ENCODE data around the gene AGRN. TPM values are rescaled to one million over a fixed set of nuclear protein-coding genes. Genes with fewer than 3 reads are reported as not detected.
"Not testable (repeated sequence)": the region's sequence is repeated elsewhere in the genome, so short reads cannot be mapped to it uniquely, and the experiment has no call there.

Gene AGRN
- total and polyA plus RNA-seq, 5 donors from 2014 or later, result 0.06 to 4.2 (median 0.29) TPM; not detected in 1

DNA sequence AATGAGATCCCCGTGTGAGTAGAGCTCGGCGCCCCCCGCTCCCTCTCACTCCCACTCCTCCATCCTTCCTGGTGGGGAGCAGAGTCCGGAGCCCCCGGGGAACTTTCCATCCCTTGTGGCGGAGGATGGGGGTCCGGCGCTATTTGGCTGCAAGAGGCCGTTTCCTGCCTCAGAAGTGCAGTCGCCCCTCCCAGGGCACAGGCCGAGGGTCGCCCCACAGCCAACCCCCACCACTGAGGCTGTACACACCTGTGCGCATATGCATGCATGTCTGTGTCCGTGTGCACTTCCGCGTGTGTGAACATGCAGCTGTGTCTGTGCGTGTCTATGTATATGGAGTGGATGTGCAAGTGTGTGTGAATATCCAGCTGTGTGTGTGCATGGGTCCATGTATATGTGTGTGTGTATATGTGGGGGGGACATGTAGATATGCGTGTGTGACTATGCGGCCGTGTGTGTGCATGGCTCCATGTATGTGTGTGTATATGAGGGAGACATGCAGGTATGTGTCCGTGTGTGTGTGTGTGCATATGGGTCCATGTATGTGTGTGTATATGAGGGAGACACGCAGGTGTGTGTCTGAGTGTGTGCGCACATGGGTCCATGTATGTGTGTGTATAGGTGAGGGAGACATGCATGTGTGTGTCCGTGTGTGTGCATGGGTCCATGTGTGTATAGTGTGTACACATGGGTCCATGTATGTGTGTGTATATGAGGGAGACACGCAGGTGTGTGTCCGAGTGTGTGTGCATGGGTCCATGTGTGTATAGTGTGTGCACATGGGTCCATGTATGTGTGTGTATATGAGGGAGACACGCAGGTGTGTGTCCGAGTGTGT, 32.3 kb downstream of the AGRN start:
- peaks cover 0 to 2% (median 0%) of the 10 kb centered on the region in 4 donors for H3K4me1 Mint-ChIP-seq
- no peak overlapping the region for H3K27ac Mint-ChIP-seq
- Histone ChIP-seq H3K27me3 (ENCODE audit: control insufficient read depth, insufficient read depth, low read length) (no peaks in the 10 kb centered on the region), H3K36me3 (ENCODE audit: control insufficient read depth, insufficient read depth, low read length) (no peaks in the 10 kb centered on the region), H3K4me1 (ENCODE audit: control insufficient read depth, insufficient read depth, low read length, poor library complexity, severe bottlenecking) (no peaks in the 10 kb centered on the region), H3K27ac (ENCODE audit: insufficient read depth, low read length, poor library complexity, severe bottlenecking) (no peak overlapping the region), H3K4me3 (ENCODE audit: low read depth, low read length) (no peak overlapping the region), H3K9me3 (ENCODE audit: control insufficient read depth in 2 of 2, low read length in 2 of 2) (no peaks in the 10 kb centered on the region)
- H3K36me3 Mint-ChIP-seq, result no peaks in the 10 kb centered on the region
- DNase-seq (no peak), ATAC-seq (ENCODE audit: low read depth in 2 of 2) (no peak)
- peak overlapping the region in 1 of 4 donors; percentile 0 for H3K4me3 Mint-ChIP-seq
- no peaks in the 10 kb centered on the region for H3K27me3 Mint-ChIP-seq
- H3K9me3 Mint-ChIP-seq, result no peaks in the 10 kb centered on the region

DNA sequence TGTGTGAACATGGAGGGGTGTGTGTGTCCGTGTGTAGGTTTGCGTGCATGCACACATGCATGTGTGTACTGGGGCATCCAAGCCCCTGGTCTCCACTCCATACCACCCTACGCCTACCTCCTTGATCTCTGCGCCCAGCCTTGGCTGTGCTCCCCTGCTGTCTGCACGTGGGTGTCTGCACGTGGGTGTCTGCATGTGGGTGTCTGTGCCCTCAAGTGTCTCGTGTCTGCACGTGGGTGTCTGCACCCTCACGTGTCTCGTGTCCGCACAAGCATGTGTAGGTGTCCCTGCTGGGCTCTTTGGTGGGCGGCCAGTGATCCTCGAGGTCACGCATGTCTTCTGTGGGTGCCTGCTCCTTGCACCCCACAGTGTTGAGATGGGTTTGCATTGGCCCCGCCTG, 33.1 kb downstream of the AGRN start:
- H3K27ac Mint-ChIP-seq, result no peak overlapping the region
- Histone ChIP-seq H3K4me3 (ENCODE audit: low read depth, low read length) (no peak overlapping the region), H3K9me3 (ENCODE audit: control insufficient read depth in 2 of 2, low read length in 2 of 2) (no peaks in the 10 kb centered on the region), H3K4me1 (ENCODE audit: control insufficient read depth, insufficient read depth, low read length, poor library complexity, severe bottlenecking) (no peaks in the 10 kb centered on the region), H3K36me3 (ENCODE audit: control insufficient read depth, insufficient read depth, low read length) (no peaks in the 10 kb centered on the region), H3K27ac (ENCODE audit: insufficient read depth, low read length, poor library complexity, severe bottlenecking) (no peak overlapping the region), H3K27me3 (ENCODE audit: control insufficient read depth, insufficient read depth, low read length) (no peaks in the 10 kb centered on the region)
- peaks cover 0 to 2% (median 0%) of the 10 kb centered on the region in 4 donors for H3K4me1 Mint-ChIP-seq
- peaks cover 2% of the 10 kb centered on the region for H3K27me3 Mint-ChIP-seq
- H3K36me3 Mint-ChIP-seq, result no peaks in the 10 kb centered on the region
- H3K9me3 Mint-ChIP-seq, result no peaks in the 10 kb centered on the region
- no peak overlapping the region for H3K4me3 Mint-ChIP-seq
- DNase-seq, result no peak
- ATAC-seq (ENCODE audit: low read depth in 2 of 2), result no peak

DNA sequence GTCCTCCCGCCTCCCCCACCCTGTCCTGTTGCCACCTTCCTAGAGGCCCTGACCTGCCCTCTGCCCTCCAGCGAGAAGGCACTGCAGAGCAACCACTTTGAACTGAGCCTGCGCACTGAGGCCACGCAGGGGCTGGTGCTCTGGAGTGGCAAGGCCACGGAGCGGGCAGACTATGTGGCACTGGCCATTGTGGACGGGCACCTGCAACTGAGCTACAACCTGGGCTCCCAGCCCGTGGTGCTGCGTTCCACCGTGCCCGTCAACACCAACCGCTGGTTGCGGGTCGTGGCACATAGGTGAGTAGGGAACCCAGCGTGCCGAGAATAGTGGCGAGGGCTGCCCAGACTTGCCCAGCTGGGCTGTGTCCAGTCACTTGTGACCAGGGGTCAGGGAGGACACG, 33.8 kb downstream of the AGRN start:
- H3K36me3 ChIP-seq (ENCODE audit: control insufficient read depth, insufficient read depth, low read length), result no peaks in the 10 kb centered on the region
- peaks cover 0 to 5% (median 1%) of the 10 kb centered on the region in 4 donors for H3K4me1 Mint-ChIP-seq
- no peaks in the 10 kb centered on the region for H3K36me3 Mint-ChIP-seq
- H3K4me1 ChIP-seq (ENCODE audit: control insufficient read depth, insufficient read depth, low read length, poor library complexity, severe bottlenecking), result peaks cover 2% of the 10 kb centered on the region
- ATAC-seq (ENCODE audit: low read depth in 2 of 2), result no peak
- no peak overlapping the region for H3K27ac ChIP-seq (ENCODE audit: insufficient read depth, low read length, poor library complexity, severe bottlenecking)
- no peaks in the 10 kb centered on the region for H3K9me3 Mint-ChIP-seq
- H3K4me3 ChIP-seq (ENCODE audit: low read depth, low read length), result no peak overlapping the region
- H3K4me3 Mint-ChIP-seq, result no peak overlapping the region
- H3K9me3 ChIP-seq (ENCODE audit: control insufficient read depth in 2 of 2, low read length in 2 of 2), result no peaks in the 10 kb centered on the region
- no peaks in the 10 kb centered on the region for H3K27me3 ChIP-seq (ENCODE audit: control insufficient read depth, insufficient read depth, low read length)
- DNase-seq, result no peak
- peaks cover 8% of the 10 kb centered on the region for H3K27me3 Mint-ChIP-seq
- no peak overlapping the region for H3K27ac Mint-ChIP-seq

DNA sequence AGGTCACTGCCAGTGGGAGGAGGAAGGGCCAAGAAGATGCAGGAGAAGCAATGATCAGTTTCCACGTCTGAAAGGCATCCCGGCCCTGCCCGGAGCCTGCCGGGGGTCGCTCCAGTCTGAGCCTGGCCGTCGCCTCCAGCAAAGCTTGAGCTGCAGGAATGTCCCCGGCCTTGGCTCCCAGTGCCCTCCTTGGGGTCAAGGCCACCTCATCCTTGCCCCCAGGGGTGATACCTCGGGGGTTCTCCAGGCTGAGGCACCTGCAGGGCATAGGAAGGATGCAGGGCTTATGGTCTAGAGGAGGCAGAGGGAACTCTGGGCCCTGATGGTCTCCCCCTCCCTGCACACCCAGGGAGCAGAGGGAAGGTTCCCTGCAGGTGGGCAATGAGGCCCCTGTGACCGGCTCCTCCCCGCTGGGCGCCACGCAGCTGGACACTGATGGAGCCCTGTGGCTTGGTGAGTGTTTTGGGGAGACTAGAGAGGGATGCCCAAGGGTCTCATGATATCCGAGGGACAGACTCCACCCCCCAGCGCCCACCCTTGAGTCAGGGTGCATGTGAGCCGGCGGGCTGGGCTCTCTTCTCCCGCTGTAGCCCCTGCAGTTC, 34.3 kb downstream of the AGRN start:
- no peaks in the 10 kb centered on the region for H3K36me3 Mint-ChIP-seq
- H3K27me3 Mint-ChIP-seq, result peaks cover 8% of the 10 kb centered on the region
- H3K4me1 ChIP-seq (ENCODE audit: control insufficient read depth, insufficient read depth, low read length, poor library complexity, severe bottlenecking), result peaks cover 7% of the 10 kb centered on the region
- H3K4me3 ChIP-seq (ENCODE audit: low read depth, low read length), result no peak overlapping the region
- ATAC-seq (ENCODE audit: low read depth in 2 of 2) (no peak), DNase-seq (no peak)
- H3K4me3 Mint-ChIP-seq, result no peak overlapping the region
- no peaks in the 10 kb centered on the region for H3K27me3 ChIP-seq (ENCODE audit: control insufficient read depth, insufficient read depth, low read length)
- H3K9me3 Mint-ChIP-seq, result no peaks in the 10 kb centered on the region
- no peak overlapping the region for H3K27ac Mint-ChIP-seq
- no peaks in the 10 kb centered on the region for H3K9me3 ChIP-seq (ENCODE audit: control insufficient read depth in 2 of 2, low read length in 2 of 2)
- peaks cover 0 to 8% (median 1%) of the 10 kb centered on the region in 4 donors for H3K4me1 Mint-ChIP-seq
- no peaks in the 10 kb centered on the region for H3K36me3 ChIP-seq (ENCODE audit: control insufficient read depth, insufficient read depth, low read length)
- H3K27ac ChIP-seq (ENCODE audit: insufficient read depth, low read length, poor library complexity, severe bottlenecking), result no peak overlapping the region

DNA sequence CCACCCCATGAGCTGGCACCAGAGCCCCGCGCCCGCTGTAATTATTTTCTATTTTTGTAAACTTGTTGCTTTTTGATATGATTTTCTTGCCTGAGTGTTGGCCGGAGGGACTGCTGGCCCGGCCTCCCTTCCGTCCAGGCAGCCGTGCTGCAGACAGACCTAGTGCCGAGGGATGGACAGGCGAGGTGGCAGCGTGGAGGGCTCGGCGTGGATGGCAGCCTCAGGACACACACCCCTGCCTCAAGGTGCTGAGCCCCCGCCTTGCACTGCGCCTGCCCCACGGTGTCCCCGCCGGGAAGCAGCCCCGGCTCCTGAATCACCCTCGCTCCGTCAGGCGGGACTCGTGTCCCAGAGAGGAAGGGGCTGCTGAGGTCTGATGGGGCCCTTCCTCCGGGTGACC, 35.1 kb downstream of the AGRN start:
- Mint-ChIP-seq H3K27ac (no peak overlapping the region), H3K36me3 (no peaks in the 10 kb centered on the region), H3K4me1 (peaks cover 0 to 8% (median 1%) of the 10 kb centered on the region in 4 donors), H3K27me3 (peaks cover 8% of the 10 kb centered on the region), H3K9me3 (no peaks in the 10 kb centered on the region), H3K4me3 (no peak overlapping the region)
- DNase-seq (no peak), ATAC-seq (ENCODE audit: low read depth in 2 of 2) (no peak)
- H3K36me3 ChIP-seq (ENCODE audit: control insufficient read depth, insufficient read depth, low read length), result no peaks in the 10 kb centered on the region
- no peaks in the 10 kb centered on the region for H3K27me3 ChIP-seq (ENCODE audit: control insufficient read depth, insufficient read depth, low read length)
- H3K9me3 ChIP-seq (ENCODE audit: control insufficient read depth in 2 of 2, low read length in 2 of 2), result no peaks in the 10 kb centered on the region
- no peak overlapping the region for H3K4me3 ChIP-seq (ENCODE audit: low read depth, low read length)
- no peak overlapping the region for H3K27ac ChIP-seq (ENCODE audit: insufficient read depth, low read length, poor library complexity, severe bottlenecking)
- peaks cover 15% of the 10 kb centered on the region for H3K4me1 ChIP-seq (ENCODE audit: control insufficient read depth, insufficient read depth, low read length, poor library complexity, severe bottlenecking)

DNA sequence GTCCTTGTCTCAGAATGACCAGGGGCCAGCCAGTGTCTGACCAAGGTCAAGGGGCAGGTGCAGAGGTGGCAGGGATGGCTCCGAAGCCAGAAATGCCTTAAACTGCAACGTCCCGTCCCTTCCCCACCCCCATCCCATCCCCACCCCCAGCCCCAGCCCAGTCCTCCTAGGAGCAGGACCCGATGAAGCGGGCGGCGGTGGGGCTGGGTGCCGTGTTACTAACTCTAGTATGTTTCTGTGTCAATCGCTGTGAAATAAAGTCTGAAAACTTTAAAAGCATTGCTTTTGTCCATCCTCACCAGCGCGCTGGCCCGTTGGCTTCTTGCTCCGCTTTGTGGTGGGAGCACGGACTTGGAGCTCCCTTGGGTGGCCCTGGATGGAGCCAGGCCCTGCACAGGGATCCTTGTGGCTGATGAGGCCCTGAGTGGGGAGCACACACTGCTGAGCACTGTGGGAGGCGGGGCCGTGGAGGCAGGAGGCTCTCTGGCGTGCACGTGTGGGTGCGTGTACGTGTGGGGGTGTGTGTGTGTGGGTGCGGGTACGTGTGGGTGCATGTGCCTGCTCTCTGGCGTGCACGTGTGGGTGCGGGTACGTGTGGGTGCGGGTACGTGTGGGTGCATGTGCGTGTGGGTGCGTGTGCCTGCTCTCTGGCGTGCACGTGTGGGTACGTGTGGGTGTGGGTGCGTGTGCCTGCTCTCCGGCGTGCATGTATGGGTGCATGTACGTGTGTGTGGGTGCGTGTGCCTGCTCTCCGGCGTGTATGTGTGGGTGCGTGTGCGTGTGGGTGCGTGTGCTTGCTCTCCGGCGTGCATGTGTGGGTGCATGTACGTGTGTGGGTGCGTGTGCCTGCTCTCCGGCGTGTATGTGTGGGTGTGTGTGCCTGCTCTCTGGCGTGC, 36.2 kb downstream of the AGRN start:
- Mint-ChIP-seq H3K4me1 (peaks cover 0 to 12% (median 1%) of the 10 kb centered on the region in 4 donors), H3K27ac (no peak overlapping the region), H3K27me3 (peaks cover 17% of the 10 kb centered on the region), H3K4me3 (no peak overlapping the region), H3K36me3 (no peaks in the 10 kb centered on the region), H3K9me3 (no peaks in the 10 kb centered on the region)
- DNase-seq (no peak), ATAC-seq (ENCODE audit: low read depth in 2 of 2) (no peak)
- Histone ChIP-seq H3K27ac (ENCODE audit: insufficient read depth, low read length, poor library complexity, severe bottlenecking) (no peak overlapping the region), H3K27me3 (ENCODE audit: control insufficient read depth, insufficient read depth, low read length) (no peaks in the 10 kb centered on the region), H3K9me3 (ENCODE audit: control insufficient read depth in 2 of 2, low read length in 2 of 2) (no peaks in the 10 kb centered on the region), H3K4me1 (ENCODE audit: control insufficient read depth, insufficient read depth, low read length, poor library complexity, severe bottlenecking) (peaks cover 19% of the 10 kb centered on the region), H3K36me3 (ENCODE audit: control insufficient read depth, insufficient read depth, low read length) (no peaks in the 10 kb centered on the region), H3K4me3 (ENCODE audit: low read depth, low read length) (no peak overlapping the region)

DNA sequence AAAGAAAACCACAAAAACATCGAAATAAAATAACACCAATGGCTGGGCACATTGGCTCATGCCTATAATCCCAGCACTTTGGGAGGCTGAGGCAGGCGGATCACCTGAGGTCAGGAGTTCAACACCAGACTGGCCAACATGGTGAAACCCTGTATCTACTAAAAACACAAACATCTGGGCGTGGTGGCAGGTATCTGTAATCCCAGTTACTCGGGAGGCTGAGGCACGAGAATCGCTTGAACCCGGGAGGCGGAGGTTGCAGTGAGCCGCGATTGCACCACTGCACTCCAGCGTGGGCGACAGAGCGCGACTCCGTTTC, 37.8 kb downstream of the AGRN start:
- not testable (repeated sequence) for DNase-seq, H3K9me3 Mint-ChIP-seq
- H3K4me3 Mint-ChIP-seq, result peak overlapping the region in 3 of 4 donors; percentile 36 to 77 (median 43)

More for the DNA sequence above, 37.8 kb downstream of the AGRN start:
- H3K9me3 ChIP-seq (ENCODE audit: control insufficient read depth in 2 of 2, low read length in 2 of 2); H3K36me3 ChIP-seq (ENCODE audit: control insufficient read depth, insufficient read depth, low read length); H3K27me3 ChIP-seq (ENCODE audit: control insufficient read depth, insufficient read depth, low read length); ATAC-seq (ENCODE audit: low read depth in 2 of 2); H3K27ac ChIP-seq (ENCODE audit: insufficient read depth, low read length, poor library complexity, severe bottlenecking); H3K36me3 Mint-ChIP-seq; H3K27ac Mint-ChIP-seq; H3K4me3 ChIP-seq (ENCODE audit: low read depth, low read length): not testable (repeated sequence)
- peaks cover 22% of the 10 kb centered on the region for H3K4me1 ChIP-seq (ENCODE audit: control insufficient read depth, insufficient read depth, low read length, poor library complexity, severe bottlenecking)
- Mint-ChIP-seq H3K27me3 (peaks cover 24% of the 10 kb centered on the region), H3K4me1 (peaks cover 0 to 12% (median 0%) of the 10 kb centered on the region in 4 donors)

Data from CD4-positive, CD25-positive, alpha-beta regulatory T cell (primary cell).